Measurements from ENCODE around the gene LHX1. TPM values are rescaled to one million over a fixed set of nuclear protein-coding genes. Genes with fewer than 3 reads are reported as not detected.

LHX1 gene
- total RNA-seq, 1 donor, result not detected

- Histone ChIP-seq H3K27ac (ENCODE audit: low read depth, low read length) (no peak overlapping the region), H3K9me3 (ENCODE audit: low read depth, low read length) (no peaks in the 10 kb centered on the region), H3K36me3 (ENCODE audit: insufficient read depth, low read length) (no peaks in the 10 kb centered on the region), H3K4me1 (ENCODE audit: insufficient read depth, low read length) (no peaks in the 10 kb centered on the region), H4K20me1 (ENCODE audit: insufficient read depth, low read length) (peaks cover 5% of the 10 kb centered on the region), H2AFZ (ENCODE audit: low read length) (no peak overlapping the region), H3K4me3 (ENCODE audit: insufficient read depth, low read length) (no peak overlapping the region), H3K79me2 (ENCODE audit: insufficient read depth, low read length) (peaks cover 34% of the 10 kb centered on the region), H3K4me2 (ENCODE audit: insufficient read depth, low read length) (no peak overlapping the region), H3K27me3 (ENCODE audit: insufficient read depth, low read length) (no peaks in the 10 kb centered on the region)
- no peak for TF ChIP-seq CTCF (IDR thresholded peaks at IDR 0.05; ENCODE audit: extremely low read depth, low read depth, low read length)
- no peak for DNase-seq (ENCODE audit: insufficient read length, low spot score, missing footprints)
These were observed 35.6 kb downstream of the LHX1 start for GRCh38 chr17:36972905-36973304.

- H3K27me3 ChIP-seq (ENCODE audit: insufficient read depth, low read length), result no peaks in the 10 kb centered on the region
- no peak overlapping the region for H3K4me2 ChIP-seq (ENCODE audit: insufficient read depth, low read length)
- H3K36me3 ChIP-seq (ENCODE audit: insufficient read depth, low read length), result no peaks in the 10 kb centered on the region
- no peak overlapping the region for H2AFZ ChIP-seq (ENCODE audit: low read length)
- H4K20me1 ChIP-seq (ENCODE audit: insufficient read depth, low read length), result peaks cover 5% of the 10 kb centered on the region
- H3K4me1 ChIP-seq (ENCODE audit: insufficient read depth, low read length), result peaks cover 17% of the 10 kb centered on the region
- DNase-seq (ENCODE audit: insufficient read length, low spot score, missing footprints), result no peak
- H3K4me3 ChIP-seq (ENCODE audit: insufficient read depth, low read length), result no peak overlapping the region
- H3K79me2 ChIP-seq (ENCODE audit: insufficient read depth, low read length), result peaks cover 43% of the 10 kb centered on the region
- no peak overlapping the region for H3K27ac ChIP-seq (ENCODE audit: low read depth, low read length)
- no peaks in the 10 kb centered on the region for H3K9me3 ChIP-seq (ENCODE audit: low read depth, low read length)
- no peak for TF ChIP-seq CTCF (IDR thresholded peaks at IDR 0.05; ENCODE audit: extremely low read depth, low read depth, low read length)
These were observed 38.7 kb downstream of the LHX1 start for GRCh38 chr17:36975922-36976515.

GRCh38 chr17:36977066-36977465, 39.8 kb downstream of the LHX1 start:
- H3K27ac ChIP-seq (ENCODE audit: low read depth, low read length), result no peak overlapping the region

DNA sequence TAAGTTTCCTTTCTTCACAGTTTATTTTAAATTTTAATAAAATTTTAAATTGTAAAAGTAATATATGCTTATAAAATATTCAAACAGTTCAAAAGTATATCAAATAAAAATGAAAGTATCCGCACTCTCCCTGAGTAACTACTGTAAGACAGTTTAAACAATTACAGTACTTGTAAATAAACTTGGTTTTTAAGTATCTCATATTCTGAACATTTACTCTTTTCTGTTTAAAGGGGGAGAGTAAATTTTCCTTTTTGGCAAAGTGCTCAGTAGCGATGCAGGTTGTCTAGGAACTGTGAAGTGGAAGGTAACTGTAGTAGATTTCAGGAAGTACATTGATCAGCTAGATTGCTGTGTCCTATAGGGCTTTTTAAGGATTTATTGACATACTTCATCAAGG, 40.3 kb downstream of the LHX1 start:
- H3K79me2 ChIP-seq (ENCODE audit: insufficient read depth, low read length), result peaks cover 40% of the 10 kb centered on the region
- H3K9me3 ChIP-seq (ENCODE audit: low read depth, low read length), result no peaks in the 10 kb centered on the region
- no peaks in the 10 kb centered on the region for H3K36me3 ChIP-seq (ENCODE audit: insufficient read depth, low read length)
- no peak for DNase-seq (ENCODE audit: insufficient read length, low spot score, missing footprints)
- no peaks in the 10 kb centered on the region for H4K20me1 ChIP-seq (ENCODE audit: insufficient read depth, low read length)
- no peak for TF ChIP-seq CTCF (IDR thresholded peaks at IDR 0.05; ENCODE audit: extremely low read depth, low read depth, low read length)
- H3K27me3 ChIP-seq (ENCODE audit: insufficient read depth, low read length), result no peaks in the 10 kb centered on the region
- no peak overlapping the region for H3K4me2 ChIP-seq (ENCODE audit: insufficient read depth, low read length)
- H2AFZ ChIP-seq (ENCODE audit: low read length), result no peak overlapping the region
- H3K4me1 ChIP-seq (ENCODE audit: insufficient read depth, low read length), result peaks cover 17% of the 10 kb centered on the region
- no peak overlapping the region for H3K27ac ChIP-seq (ENCODE audit: low read depth, low read length)
- no peak overlapping the region for H3K4me3 ChIP-seq (ENCODE audit: insufficient read depth, low read length)

More at GRCh38 chr17:36977066-36977465, 39.8 kb downstream of the LHX1 start:
- Histone ChIP-seq H4K20me1 (ENCODE audit: insufficient read depth, low read length) (no peaks in the 10 kb centered on the region), H2AFZ (ENCODE audit: low read length) (no peak overlapping the region), H3K4me2 (ENCODE audit: insufficient read depth, low read length) (no peak overlapping the region), H3K36me3 (ENCODE audit: insufficient read depth, low read length) (no peaks in the 10 kb centered on the region), H3K4me1 (ENCODE audit: insufficient read depth, low read length) (peaks cover 17% of the 10 kb centered on the region), H3K4me3 (ENCODE audit: insufficient read depth, low read length) (no peak overlapping the region), H3K79me2 (ENCODE audit: insufficient read depth, low read length) (peaks cover 42% of the 10 kb centered on the region), H3K27me3 (ENCODE audit: insufficient read depth, low read length) (no peaks in the 10 kb centered on the region), H3K9me3 (ENCODE audit: low read depth, low read length) (no peaks in the 10 kb centered on the region)
- TF ChIP-seq CTCF (IDR thresholded peaks at IDR 0.05; ENCODE audit: extremely low read depth, low read depth, low read length), result no peak
- DNase-seq (ENCODE audit: insufficient read length, low spot score, missing footprints), result no peak

Data from osteoblast (primary cell).